Subcutaneous adipose tissue (tissue), 4 donors: Measurements from ENCODE around the gene RNASE13. TPM values are rescaled to one million over a fixed set of nuclear protein-coding genes. Genes with fewer than 3 reads are reported as not detected.

Source experiments
- total RNA-seq, 4 donors: library from RNA; depleted of rRNA; stranded (reverse); fragments of >200 nt; gene quantifications; one replicate each; pipeline ENCODE4 v1.1.0, GENCODE V29; 2016
- TF ChIP-seq, protein P1 (sequence below): fragments of 450-650 bp; IDR thresholded peaks from one replicate; pipeline ENCODE4 v1.5.1; 2016; ENCODE audit warnings: low read depth, mild to moderate bottlenecking, control low read depth, antibody characterized with exemption, moderate library complexity

The RNASE13 gene, protein sequence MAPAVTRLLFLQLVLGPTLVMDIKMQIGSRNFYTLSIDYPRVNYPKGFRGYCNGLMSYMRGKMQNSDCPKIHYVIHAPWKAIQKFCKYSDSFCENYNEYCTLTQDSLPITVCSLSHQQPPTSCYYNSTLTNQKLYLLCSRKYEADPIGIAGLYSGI
- not detected for total RNA-seq

DNA sequence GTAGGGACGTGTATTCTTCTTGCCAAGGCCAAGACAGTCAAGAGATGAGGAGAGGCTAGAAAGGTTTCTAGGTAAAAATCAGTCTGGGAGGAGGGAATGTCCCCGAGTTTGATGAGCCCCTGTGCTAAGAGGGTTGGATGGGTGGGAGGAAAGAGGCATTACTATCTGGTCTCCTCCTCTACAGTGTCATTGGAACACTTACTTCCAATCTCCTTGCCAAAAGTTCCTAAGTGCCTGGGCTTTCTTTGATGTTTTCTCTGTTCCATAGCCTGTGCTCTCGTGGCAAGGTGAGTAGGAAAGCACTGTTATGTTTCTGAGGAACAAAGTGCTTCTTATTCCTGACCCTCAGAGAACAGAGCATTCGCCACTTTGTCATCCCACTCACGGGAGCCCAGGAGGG is at the start of gene RNASE13:
Gene RNASE13 (minus strand): TSS at position 101 of the 400 bp plus-strand sequence. CDS start 519 bp downstream, outside the sequence.
- TF ChIP-seq, protein P1, sequence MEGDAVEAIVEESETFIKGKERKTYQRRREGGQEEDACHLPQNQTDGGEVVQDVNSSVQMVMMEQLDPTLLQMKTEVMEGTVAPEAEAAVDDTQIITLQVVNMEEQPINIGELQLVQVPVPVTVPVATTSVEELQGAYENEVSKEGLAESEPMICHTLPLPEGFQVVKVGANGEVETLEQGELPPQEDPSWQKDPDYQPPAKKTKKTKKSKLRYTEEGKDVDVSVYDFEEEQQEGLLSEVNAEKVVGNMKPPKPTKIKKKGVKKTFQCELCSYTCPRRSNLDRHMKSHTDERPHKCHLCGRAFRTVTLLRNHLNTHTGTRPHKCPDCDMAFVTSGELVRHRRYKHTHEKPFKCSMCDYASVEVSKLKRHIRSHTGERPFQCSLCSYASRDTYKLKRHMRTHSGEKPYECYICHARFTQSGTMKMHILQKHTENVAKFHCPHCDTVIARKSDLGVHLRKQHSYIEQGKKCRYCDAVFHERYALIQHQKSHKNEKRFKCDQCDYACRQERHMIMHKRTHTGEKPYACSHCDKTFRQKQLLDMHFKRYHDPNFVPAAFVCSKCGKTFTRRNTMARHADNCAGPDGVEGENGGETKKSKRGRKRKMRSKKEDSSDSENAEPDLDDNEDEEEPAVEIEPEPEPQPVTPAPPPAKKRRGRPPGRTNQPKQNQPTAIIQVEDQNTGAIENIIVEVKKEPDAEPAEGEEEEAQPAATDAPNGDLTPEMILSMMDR = no peak

DNA sequence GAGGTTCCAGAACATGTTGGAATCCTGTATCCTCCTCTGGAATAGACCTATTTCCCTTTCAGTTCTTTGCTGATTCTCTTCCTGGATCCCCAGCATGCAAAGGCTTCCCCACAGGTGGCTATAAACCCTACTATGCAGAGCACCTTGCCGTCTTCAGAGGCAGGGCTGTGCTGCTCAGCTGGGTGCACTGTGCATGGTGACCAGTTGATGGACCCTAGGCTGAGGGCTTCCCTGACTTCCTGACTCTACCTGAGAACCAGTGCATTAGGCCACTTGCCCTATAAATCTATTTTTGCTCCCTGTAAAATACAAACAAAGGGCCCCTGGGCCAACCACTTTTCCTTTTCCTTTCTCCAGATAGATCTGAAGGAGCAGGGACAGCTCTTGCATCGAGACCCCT is 49.8 kb upstream of the RNASE13 start:
- TF ChIP-seq, protein P1 = no peak

DNA sequence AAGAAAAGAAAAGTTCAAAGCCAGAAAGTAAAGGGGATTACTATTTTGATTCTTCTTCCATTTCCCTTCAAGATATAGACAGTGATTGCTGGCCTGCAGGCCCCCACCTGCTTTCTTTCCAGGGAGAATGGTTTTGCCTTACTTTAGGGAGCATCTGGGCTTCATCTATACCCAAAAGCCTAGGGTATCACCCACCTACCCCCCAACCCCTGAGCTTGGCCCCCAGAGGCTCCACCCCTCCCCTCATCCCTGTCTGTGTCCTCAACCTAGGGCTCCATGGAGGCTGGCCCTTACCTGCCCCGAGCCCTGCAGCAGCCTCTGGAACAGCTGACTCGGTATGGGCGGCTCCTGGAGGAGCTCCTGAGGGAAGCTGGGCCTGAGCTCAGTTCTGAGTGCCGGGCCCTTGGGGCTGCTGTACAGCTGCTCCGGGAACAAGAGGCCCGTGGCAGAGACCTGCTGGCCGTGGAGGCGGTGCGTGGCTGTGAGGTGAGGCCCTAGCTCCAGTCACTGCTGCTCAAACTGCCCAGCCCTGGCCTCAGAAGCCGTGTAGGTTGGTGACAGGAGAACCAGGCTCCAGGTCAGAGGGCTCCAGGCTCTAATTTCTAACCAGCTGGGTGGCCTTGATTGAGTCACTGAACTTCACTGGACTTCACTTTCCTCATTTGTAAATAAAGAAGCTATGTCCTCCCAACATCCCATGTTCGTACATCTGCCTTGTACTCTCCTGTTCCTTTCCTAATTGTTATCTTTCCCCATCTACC is 49.1 kb upstream of the RNASE13 start:
- TF ChIP-seq, protein P1 = no peak

DNA sequence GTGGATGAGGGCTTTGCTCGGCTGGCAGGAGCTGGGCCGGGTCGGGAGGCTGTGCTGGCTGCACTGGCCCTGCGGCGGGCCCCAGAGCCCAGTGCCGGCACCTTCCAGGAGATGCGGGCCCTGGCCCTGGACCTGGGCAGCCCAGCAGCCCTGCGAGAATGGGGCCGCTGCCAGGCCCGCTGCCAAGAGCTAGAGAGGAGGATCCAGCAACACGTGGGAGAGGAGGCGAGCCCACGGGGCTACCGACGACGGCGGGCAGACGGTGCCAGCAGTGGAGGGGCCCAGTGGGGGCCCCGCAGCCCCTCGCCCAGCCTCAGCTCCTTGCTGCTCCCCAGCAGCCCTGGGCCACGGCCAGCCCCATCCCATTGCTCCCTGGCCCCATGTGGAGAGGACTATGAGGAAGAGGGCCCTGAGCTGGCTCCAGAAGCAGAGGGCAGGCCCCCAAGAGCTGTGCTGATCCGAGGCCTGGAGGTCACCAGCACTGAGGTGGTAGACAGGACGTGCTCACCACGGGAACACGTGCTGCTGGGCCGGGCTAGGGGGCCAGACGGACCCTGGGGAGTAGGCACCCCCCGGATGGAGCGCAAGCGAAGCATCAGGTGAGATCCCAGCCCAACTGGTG is 47.0 kb upstream of the RNASE13 start:
- TF ChIP-seq, protein P1 = no peak

DNA sequence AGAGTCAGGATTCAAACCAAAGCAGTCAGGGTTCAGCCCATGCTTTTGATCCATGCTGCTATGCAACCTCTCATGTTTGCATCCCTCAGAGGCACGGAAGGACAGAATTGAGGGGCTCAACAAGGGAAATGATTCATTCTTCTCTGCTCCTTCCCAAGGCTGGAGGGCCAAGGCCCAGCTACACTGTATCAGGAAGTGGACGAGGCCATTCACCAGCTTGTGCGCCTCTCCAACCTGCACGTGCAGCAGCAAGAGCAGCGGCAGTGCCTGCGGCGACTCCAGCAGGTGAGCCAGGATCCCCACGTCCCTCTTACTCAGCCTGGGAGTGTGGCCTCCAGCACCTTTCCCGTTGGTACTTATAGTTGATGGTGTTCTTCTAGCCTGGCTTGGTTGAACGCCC is 44.1 kb upstream of the RNASE13 start:
- TF ChIP-seq, protein P1 = no peak

DNA sequence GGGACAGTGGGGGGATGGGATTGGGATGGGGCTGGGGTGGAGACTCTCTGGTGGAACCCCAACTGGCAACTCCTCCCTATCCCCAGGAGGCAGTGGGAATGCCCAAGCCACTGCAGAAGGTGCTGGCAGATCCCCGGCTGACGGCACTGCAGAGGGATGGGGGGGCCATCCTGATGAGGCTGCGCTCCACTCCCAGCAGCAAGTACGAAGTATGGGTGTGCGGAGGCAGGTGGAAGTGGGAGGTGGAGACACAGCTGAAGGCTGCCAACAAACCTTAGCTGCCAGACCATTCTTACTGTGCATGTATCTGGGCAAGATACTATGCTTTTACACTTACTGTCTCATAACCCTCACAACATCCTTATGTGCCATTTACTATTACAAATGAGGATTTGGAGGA is 43.7 kb upstream of the RNASE13 start:
- TF ChIP-seq, protein P1 = no peak

DNA sequence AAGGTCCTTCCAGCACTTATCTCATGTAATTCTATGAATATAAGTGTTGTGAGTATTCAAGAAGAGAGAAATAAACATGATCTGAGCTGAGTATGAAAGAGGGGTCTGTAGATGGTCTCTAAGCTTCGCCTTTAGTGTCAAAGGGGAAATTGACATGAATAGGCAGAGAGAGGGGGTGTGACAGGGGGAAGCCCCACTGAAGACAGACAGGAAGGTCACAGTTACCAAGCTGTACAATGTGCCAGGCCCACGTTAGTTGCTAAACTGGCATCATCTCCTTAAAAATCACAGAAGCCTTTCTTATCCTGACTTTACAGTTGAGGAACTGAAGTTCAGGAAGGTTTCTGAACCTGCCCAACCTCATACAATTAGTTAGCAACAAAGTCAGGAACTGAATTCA is 43.1 kb upstream of the RNASE13 start:
- TF ChIP-seq, protein P1 = no peak
